ENCODE data around the gene CMTM4.
A peak's percentile ranks its signal among the peaks of the same experiment; 100 is the strongest.
"Not testable (repeated sequence)": the region's sequence is repeated elsewhere in the genome, so short reads cannot be mapped to it uniquely, and the experiment has no call there.

Gene CMTM4

DNA sequence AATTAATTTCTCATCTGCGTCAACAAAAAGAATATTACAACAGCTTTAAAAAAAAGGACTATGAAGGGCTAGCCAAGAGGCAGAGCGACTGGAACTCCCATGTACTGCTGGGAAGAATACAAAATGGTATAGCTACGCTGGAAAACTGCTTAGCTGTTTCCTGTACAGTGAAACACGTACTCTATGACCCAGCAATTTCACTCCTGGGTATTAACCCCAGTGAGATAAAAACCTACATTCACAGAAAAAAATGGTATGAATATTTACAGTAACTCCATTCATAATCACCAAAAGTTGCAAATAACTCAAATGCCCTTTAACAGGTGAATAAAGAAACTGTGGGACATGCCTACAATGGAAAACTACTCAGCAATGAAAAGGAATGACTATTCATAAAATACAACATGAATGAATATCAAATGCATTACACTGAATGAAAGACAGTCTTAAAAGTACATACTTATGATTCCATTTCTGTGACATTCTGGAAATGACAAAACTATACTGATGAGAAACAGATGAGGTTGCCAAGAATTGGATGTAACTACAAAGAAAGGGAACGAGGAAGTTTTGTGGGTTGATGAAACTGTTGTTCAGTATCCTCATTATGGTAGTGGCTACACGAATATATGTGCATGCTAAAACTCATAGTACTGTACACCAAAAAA, 27.6 kb downstream of the CMTM4 start:
- no peak for DNase-seq

DNA sequence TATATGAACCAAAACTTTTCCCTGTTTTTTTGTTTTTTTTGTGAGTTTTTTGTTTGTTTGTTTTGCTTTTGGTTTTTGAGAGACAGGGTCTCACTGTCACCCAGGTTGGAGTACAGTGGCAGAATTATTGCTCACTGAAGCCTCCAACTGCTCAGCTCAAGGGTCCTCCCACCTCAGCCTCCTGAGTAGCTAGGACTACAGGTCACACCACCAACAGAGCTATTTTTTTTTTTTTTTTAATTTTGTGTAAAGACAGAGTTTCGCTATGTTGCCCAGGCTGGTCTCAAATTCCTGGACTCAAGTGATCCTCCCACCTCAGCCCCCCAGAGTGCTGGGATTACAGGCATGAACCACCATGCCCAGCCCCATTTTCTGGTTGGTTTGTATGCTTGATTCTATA, 28.6 kb downstream of the CMTM4 start:
- no peak for DNase-seq

DNA sequence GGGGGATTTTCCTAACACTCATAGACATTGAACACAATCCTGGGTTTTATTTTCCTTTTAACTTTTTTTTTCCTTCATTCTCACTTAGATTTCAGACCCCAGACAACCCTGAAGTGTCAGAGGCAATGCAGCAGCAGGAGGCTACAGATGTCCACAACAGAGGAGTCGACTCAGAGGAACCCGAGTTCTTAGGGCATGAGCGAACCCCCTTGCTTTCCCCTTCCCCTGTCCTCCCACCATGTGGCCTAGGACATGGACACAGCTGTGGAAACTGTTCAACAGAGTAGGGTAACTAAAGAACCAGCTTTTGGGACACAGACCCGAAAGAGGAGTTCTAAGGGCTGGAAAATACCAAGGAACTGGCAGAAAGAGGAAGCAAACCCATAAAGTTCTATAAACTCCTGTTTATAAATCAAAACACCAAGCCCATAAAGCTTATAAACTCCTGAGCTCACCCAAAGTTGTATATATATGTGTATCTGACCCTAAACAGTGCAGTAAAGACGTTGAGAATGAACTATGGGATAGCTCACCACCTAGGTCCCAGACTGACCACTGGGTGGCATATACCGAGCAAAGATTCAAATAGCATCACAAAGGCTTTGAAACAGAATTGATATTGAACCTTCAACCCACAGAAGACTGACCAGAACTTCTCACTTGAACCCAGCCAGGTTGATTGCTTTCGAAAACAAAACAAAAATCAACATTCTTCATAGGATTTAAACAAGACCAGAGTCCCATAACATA, 33.9 kb downstream of the CMTM4 start:
- no peak for DNase-seq

DNA sequence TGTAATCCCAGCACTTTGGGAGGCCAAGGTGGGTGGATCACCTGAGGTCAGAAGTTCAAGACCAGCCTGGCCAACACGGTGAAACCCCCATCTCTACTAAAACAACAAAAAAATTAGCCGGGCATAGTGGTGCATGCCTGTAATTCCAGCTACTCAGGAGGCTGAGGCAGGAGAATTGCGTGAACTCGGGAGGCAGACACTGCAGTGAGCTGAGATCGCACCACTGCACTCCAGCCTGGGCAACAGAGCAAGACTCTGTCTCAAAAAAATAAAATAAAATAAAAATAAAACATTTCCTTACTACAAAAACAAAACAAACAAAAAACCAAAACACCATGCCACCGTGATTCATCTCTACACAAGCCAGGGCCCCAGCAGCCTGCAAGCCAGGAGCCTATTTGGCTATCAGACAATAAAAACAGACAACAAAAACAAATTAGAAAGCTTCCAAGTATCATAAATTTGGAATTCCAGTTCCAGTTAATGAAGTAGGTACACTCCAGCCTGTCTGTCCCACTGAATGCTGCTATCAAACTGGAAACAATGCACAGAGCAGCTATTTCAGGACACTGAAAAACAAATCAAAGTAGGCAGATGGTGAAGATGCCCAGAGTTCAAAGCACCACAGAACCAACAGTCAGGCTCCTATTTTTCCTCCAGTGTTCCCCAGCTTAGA, 34.7 kb downstream of the CMTM4 start:
- not testable (repeated sequence) for DNase-seq

DNA sequence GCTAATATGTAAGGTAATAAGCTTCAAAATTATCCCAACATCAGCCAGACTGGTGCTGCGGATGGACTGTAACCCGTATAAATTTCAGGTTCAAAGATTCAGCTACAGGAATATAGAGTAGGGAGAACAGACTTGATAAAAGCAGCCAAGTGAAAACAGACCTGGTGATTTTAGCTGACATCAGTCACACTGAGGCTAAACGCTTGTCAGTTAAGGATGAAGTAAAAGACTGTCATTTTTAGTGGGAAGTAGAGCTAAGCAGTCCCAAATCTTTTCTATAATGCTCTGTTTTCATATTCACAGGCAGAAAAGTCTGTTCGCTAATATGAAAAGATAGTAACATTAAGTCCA, 35.4 kb downstream of the CMTM4 start:
- DNase-seq: no peak

DNA sequence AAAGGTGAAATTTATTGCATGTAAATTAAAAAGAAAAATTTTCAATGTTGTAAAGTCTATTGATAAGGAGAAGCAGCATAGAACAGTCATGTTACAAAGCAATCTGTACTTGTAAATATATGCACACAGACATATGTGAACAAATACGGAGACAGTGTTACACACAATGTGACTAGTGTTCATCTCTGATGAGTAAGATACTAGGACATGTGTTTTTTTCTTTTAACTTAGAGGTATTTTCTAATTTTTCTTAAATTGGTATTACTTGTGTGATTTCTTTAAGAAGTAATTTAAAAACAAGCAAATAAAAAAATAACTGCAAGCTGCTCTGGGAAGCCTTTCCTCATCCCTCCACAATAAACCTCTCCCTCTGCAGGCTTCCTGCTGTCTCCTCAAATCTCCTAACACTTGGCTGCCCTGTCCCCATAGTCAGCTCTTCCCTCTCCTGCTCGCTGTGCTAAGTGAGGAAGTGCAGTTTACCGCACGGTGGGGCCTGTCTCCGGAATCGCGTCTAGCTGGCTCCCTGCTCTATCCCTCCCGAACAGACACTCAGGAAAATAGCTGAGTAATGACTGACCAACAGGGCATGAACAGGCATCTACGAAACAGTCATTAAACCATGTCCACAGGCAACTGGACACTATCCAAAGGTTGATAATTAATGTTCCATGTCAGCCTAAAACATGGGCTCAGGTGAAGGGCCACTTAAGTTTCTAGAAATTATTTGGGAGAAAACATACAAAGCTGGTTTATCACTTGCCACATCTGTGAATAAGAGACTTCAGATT, 35.9 kb downstream of the CMTM4 start:
- DNase-seq: no peak

DNA sequence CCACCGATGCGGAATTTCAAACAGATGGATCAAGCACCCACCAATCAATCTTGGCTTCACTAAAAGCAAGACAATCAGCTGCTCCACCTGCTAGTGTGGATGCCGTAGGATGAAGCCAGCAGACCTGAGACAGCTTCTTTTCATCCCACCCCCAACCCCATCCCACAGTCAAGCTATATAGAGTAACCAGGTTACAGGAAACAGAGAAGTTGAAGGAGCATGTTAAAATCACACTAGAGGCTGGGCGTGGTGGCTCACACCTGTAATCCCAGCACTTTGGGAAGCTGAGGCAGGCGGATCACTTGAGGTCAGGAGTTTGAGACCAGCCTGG, 37.7 kb downstream of the CMTM4 start:
- DNase-seq: no peak

DNA sequence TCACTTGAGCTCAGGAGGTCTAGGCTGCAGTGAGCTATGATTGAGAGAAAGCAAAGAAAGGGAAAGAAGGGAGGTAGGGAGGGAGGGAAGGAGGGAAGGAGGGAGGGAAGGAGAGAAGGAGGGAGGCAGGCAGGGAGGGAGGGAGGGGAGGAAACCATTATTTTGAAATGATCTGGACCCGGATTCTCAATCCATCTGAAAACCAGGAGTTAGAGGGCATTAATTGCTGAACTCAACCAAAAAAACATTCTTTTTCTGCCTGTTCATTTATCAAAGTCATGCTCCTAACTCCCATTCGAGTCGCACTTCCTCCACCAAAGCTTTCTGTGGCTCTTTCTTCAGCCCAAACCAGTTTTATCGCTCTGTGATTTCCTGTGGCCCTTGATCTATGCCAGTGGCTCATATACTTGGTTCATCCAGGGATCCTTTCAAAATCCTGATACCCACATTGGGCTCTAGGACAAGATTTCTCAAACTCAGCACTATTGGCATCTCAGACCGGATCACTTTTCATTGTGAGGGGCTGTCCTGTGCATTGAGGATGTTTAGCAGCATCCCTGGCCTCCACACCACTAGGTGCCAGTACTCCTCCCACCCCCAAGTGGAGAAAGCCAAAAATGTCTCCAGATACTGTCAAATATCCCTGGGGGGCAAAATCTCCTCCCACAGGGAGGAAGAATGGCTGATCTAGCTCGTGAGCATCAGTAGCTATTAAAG, 38.2 kb downstream of the CMTM4 start:
- DNase-seq: no peak

DNA sequence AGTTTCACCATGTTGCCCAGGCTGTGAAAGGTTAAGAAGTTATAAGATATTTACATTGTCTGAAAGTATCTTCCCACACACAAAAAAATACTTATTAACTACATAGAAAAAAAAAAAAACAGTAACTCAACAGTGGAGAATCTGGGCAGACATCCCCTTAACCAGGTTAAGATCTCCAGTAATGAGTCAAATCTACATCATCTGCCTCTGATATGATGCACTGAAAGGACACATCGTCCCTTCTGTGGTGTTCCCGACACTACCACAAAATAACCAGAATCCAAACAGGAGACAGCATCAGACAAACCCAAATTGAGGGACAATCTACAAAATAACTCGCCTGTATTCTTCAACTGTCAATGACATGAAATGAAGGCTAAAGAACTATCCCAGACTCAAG, 40.0 kb downstream of the CMTM4 start:
- DNase-seq: no peak

DNA sequence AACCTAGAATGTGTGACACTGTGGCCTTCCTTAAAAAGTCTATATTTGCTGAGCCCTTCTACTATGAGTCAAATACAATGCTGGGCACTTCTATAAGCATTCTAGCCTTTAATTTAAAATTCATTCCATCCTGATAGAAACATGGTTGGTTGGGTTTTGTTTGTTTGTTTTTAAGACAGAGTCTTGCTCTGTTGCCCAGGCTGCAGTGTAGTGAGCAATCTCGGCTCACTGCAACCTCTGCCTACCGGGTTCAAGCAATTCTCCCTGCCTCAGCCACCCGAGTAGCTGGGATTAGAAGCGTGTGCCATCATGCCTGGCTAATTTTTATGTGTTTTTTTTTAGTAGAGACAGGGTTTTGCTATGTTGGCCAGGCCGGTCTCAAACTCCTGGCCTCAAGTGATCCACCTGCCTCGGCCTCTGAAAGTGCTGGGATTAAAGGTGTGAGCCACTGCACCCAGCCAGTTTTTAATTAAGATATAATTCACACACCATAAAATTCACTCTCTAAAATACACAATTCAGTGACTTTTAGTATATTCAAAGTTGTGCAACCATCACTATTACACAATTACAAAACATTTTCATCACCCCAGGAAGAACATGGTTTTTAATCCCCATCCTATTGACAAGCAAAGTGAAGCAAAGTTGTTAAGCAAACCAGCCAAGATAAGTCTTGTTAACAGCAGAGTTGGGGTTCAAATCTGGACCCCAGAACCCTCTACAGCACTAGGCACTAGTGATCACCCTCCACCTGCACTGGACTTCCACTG, 42.8 kb downstream of the CMTM4 start:
- no peak for DNase-seq

DNA sequence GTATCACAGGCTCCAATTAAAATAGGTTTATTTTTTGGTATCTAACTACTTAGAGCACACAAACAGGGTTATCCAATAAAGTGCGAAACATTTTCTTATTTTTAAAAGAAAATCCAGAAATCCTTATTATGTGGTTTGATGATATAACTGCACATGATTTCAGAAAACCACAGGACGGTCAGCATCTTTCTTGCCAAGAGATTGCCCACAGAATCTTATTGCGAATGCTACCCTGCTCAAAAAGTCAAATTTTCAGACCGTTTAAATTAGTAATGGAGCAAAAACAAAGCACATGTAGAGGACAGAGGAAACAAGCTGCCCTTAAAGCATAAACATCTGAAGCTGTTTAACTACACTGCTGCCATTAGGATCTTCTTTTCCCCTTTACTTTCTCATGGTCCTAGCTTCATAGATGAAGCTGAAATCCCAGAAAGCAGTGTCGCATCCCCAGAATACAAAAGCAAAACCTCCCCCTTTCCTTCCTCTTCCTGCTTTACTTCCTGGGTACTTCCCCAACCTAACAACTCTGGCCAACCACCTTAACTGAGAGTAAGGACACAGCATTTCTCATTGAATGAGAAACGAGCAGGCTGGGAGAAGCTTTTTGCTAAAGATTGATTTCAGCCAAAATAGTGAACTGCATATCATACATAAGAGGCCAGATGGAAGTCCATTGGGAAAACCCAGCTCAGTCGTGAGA, 43.7 kb downstream of the CMTM4 start:
- no peak for DNase-seq

DNA sequence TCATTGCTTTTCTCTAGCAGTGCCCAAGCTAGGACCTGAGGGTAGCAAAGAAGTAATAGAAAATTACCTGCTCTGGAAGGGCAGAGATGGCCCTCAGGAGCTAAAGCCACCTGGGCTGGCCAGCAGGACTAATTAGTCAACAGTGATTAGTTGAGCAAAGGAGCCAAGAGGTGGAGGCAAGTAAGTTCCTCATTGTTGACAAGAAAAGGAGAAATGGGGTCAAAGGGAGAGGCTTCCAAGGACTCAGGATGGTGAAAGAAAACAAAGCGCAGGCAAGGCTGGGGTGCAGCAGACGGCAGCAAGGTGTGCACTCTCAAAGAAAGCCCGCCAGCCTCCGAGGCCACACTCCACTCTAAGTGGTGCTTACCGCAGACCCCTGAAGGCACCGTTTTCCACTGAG, 44.6 kb downstream of the CMTM4 start:
- no peak for DNase-seq

DNA sequence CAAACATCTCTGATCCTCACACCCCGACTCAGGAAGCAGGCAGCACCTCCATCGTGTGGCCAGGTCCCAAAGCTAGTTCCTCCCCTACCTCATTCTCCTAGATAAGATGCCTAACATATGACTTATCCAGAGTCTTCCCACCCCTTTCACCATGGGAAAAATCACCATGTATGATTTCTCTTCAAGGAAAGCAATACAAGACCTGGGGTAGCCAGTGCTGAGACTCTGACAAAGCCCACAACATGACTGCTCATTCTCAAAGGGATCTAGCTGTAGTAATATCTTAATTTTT, 45.1 kb downstream of the CMTM4 start:
- DNase-seq: no peak

DNA sequence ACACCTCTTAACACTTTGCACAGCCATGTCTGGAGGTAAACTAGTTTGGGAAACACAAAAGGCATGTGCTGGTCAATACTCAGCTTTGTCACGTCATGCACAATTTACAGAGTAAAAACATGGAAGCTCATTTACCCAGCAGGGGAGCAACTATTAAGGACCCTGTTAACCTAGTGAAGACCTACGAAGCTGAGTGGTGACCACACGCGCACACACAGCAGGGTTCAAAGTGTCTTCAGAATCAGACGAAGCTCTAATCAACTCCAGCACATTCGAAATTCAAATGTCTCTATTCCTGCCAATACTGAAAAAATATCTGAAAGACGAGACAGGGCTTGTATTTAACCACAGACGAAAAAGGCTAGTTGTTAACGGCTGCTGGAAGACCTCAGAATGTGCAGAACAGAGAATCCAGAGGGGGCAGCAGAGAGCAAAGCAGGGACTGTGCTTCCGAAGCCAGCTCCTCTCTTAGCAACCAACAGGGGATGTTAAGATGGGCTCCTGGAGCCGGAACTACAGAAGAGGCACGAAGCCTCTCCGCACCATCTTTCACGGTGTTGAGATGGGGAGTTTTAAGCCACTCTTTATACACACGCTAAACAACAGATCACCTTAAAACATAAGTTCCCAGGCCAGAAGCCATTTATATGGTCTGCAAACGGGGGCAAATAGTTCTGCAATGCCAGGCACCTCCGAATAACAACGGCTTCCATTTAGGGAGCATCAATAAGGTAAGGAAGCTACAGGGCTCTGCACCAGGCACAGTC, 45.7 kb downstream of the CMTM4 start:
- DNase-seq: peak; percentile 81 to 82

DNA sequence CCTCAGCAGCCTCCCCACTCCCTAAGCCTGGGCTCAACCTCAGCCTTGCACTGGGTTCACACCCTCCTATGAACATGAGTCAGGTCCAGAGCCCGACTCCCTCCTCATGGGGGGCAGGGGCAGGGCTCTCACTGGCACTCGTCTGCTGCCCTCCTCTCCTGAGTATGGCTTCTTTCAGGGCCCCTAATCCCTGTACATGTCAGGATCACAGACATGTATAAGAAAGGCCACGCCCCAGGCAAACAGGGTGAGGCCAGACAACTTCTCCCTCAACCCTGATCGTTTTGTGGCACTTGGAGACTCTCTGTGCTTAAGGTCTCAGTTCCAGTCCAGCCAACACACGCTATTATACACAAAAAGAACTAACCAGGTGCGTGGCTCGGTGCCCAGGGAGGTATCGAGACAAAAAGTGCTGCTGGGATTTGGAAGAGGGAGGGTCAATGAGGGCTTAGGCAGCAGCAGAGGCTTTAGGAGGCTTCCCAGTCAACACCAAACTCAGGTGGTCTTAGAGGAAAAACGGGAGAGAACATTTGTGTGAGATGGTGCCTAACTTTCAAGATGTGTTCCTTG, 46.8 kb downstream of the CMTM4 start:
- no peak for DNase-seq

DNA sequence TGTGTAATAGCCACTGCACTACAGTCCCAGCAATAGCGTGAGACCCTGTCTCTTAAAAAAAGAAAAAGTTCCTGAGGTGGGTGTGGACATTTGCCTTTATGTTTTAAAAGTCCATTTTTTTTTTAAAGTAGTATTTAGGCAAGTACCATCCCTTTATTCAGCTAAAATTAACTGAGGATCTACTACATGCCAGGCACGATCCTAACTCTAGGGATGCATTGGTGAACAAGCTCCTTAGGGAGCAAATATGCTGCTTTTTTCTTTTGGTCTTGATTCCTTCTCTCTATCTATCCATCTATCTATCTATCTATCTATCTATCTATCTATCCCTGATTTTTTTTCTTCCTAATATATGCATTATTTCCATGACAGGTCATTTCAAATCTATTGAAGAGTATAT, 47.4 kb downstream of the CMTM4 start:
- no peak for DNase-seq

DNA sequence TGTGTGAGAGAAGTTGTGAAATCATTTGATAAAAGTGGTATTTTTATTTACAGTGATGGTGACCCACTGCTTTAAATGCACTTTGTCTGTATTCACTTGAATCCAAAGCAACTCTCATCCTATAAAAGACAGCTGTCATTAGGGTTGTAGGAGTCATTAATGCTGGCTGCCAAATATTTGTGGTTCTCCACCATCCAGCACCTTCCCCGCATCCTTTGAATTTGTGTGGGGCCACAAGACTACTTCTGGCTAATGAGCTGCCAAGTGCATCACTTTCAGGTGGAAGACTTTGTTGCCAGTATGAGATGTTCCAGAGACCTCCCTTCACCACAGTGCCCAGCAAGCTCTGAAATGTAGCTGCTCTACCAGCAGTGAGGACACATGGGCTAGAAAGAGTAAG, 48.7 kb downstream of the CMTM4 start:
- DNase-seq: no peak

DNA sequence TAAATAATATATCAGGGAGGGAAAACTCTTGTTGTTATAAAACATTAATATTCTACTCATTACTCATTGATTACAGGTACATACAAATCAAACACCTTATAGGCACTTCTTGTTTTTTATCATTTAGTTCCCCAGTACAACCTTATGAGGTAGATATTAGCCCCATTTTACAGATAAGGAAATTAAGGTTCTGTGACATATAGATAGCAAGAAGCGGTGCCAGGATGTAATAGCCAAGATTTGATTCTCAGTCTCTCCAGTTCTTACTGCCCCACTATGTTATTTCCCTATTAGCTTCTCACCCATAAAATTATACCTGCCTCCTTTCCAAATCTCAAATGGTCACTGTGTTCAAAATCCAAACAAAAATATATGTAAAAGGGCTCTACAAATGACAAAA, 55.2 kb downstream of the CMTM4 start:
- DNase-seq: no peak

DNA sequence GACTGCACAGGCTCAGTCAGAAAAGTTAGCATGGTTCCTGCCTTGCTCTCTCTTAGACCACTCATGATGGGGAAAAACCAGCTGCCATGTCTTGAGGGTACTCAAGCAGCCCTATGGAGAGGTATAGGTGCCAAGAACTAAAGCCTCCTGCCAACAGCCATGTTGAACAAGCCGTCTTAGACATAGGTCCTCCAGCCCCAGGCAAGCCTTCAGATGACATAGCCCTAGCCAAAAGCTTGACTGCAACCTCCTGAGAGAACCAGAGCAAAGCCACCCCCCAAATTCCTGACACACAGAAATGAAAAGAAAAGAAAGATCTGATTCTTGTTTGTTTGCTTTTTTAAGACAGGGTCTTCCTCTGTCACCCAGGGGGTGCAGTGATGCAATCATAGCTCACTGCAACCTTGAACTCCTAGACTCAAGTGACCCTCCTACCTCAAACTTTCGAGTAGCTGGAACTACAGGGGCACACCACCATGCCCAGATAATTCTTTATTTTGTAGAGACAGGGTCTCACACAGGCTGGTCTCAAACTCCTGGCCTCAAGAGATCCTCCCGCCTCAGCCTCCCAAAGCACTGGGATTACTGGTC, 55.7 kb downstream of the CMTM4 start:
- DNase-seq: no peak
